Measurements from ENCODE around the gene PLPPR5.

The PLPPR5 gene

GRCh38 chr1:98967122-98967521 is 37.5 kb downstream of the PLPPR5 start:
- no peak for DNase-seq

- DNase-seq: no peak
Observed at GRCh38 chr1:98965394-98965793, 39.3 kb downstream of the PLPPR5 start.

DNA sequence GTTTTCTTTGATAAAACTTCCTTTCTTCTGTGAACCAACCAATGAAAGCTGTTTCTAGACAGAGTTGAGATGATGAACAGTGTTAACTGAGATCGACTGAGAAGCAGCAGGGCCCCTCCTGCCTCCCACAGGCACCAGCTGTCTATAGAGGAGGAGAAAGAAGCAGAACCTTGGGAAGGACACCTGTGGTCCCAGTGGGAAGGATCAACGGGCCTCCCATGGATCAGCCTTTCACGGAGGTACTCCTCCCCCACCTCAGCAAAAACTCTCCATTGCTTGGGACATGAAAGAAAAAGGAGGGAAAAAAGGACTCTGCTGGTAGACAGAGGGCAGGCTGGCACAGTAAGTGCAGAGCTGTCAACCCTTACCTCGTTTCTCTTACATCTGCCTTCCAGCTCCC is 40.5 kb downstream of the PLPPR5 start:
- DNase-seq: no peak

- no peak for DNase-seq
Observed at GRCh38 chr1:98963064-98963758, 41.5 kb downstream of the PLPPR5 start.

- DNase-seq: no peak
Observed at GRCh38 chr1:98962156-98962555, 42.5 kb downstream of the PLPPR5 start.

- DNase-seq: no peak
Observed at GRCh38 chr1:98949621-98950020, 55.0 kb downstream of the PLPPR5 start.

DNA sequence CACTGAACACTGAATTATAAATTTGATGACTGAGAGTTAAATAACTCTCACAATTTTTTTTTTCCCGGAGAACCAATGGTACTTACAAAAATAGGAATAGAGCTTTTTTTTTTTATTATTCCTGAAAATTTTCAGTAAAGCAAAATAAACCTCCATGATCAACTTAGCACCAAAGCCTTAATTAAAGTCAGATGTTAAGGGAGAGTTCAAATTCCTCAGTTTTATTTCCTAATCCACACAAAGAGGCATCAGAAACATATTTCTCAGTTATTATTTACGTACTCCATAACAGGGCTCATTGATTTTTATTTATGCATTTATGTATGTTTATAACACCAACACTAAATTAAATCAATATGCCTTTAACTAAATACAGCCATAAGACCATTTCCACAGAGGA is 55.5 kb downstream of the PLPPR5 start:
- no peak for DNase-seq

DNA sequence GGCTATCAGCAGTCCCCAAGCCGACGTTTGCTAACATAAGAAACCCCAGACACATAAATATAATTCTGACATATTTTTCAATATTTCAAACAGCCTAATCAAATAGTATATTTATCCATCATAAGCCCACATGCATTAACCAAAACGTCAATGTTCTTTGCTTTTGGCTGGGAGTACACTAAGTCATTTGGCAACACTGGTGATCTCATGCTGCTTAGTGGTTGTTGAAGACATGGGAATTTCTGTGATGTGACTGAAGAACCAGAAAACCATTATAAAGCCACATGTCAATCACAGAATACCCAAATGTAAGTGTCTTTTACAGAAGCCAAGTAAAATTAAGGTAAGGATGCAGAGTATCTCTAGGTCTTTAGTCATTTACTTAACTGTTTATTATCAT is 57.6 kb downstream of the PLPPR5 start:
- DNase-seq: no peak

DNA sequence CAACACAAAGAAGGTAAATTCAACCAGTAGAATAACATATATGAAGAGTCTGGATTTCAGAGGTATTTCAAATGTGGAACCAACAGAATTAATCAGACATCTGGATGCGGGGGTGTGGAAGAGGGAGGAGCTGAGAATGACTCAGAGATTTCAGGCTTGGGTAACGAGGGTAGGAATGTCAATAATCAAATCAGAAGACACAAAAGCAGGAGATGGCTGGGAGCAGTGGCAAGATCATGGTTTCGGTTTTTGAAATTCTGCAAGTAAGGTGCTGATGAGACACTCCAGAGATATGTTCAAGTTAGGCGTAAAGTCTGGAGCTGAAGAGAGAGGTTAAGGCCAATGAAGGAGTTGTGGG is 64.0 kb downstream of the PLPPR5 start:
- DNase-seq: peak; percentile 33

GRCh38 chr1:98940069-98940721 is 64.5 kb downstream of the PLPPR5 start:
- no peak for DNase-seq

DNA sequence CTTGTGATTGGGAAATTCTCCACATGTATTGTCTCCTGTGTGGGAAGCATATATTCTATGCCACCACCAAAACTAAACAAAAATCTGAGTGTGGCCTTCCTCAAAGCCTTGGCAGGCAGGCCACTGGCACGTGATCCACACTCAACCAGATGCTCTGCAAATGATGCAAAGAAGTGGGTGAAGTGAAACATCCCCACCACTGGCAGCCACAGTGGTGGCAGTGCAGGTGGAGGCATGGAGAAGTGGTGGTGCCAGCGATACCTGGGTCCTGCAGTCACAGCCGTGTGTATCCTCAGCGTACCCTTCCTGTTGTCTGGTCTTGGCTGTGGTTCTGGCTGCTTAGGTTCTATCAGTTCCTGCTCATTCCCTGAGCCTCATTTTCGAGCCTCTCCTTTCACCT is 65.2 kb downstream of the PLPPR5 start:
- DNase-seq: no peak

- DNase-seq: no peak
Observed at GRCh38 chr1:98937347-98937746, 67.3 kb downstream of the PLPPR5 start.

DNA sequence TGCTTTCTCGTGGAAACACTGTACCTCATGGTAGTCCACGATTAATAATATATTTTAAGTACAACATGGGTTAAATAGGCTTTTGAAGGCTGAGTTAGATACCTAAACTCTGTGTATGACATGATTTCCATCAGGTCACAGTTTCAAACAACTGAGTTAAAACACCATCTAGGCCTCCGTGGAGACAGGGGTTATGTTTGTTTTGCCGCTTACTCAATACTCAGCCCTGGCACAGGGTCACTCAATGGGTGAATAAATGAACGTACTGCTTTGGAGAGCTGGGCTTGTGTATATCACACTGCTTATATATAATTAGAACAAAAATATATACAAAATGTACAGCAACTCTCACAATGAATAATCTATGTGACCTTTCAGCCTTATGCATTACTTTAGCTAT is 72.5 kb downstream of the PLPPR5 start:
- DNase-seq: no peak

GRCh38 chr1:98931128-98931835 is 73.4 kb downstream of the PLPPR5 start:
- no peak for DNase-seq

DNA sequence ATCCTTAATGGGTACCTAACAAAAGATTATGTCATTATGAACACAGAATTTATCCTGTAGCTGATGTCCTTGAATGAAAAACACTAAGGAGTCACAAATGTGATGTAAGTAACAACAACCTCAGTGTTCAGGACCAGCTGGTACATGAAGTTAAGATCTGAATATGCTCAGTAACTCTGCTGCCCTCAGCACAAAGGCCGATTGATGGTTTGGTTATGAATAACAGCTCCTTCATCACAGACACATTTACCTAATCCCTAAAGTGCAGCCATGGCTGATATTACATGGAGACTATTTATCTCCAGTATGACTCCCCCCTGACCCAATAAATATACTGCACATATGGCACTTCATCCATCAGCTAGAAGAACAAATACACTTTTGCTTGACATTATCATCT is 75.2 kb downstream of the PLPPR5 start:
- DNase-seq: no peak

DNA sequence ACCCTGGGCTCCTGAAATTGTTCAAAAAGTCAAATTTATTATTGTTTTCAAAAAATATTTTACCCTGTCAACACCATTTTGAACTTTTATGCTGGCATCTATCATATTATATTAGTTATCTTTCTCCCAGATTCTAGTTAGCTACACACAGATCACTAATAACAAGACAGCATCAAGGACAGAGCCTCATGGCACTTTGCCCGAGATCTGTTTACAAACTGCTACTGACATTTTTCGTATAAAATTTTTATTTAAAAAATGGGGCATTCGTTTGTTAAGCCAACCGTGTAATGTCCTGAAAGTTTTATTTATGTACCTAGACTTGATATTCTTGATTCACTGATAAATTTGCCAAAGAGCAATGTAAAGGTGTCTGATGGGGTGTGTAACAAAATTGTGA is 78.1 kb downstream of the PLPPR5 start:
- DNase-seq: no peak

- DNase-seq: no peak
Observed at GRCh38 chr1:98924977-98925376, 79.7 kb downstream of the PLPPR5 start.

DNA sequence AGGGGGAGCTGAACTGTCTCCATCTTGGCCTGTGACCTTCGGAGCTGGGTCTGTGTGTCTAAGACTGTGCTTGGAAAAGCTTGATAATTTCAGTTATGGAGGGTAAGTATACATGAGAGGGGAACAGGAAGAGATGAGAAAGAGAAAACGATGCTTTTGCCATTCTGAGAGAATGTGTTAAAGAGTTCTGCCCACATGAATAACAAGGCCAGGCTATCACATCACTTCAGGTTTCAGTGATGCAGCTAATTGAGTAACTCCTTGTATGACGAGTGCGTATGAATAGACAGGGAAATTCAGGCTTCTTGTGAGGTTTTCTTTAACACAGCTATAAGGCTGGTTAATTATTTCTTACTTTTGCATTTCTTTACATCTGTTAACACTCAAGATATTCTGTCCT is 81.0 kb downstream of the PLPPR5 start:
- DNase-seq: no peak

- DNase-seq: no peak
Observed at GRCh38 chr1:98921817-98922216, 82.8 kb downstream of the PLPPR5 start.

DNA sequence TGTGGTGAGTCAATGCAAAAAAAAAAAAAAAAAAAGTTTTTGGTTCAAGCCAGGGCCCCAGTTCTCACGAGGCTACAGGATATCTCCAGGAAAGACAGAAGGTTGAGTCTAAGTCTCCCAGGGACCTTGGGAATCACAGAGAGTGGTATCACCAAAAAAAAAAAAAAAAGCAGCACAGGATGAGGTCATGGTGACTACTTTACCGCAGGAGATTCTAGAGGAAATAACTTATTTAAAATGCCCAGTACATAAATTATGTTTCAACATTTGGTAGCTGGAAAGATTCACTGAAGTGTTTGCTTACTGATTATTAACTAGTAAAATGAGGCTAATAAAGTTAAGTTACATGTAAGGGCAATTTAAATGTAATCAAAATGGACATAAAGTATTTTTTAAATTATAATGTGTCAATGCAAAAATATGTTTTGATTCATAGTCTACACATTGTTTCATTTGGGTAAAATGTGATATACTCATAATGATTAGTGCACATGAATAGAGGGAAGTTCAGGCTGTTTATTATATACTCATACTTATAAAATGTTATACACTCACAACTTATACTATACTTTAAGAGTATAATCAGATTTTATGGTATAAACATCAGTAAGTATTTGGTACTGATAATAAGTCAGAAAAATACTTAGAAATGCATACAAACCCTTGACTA is 84.1 kb downstream of the PLPPR5 start:
- DNase-seq: no peak

DNA sequence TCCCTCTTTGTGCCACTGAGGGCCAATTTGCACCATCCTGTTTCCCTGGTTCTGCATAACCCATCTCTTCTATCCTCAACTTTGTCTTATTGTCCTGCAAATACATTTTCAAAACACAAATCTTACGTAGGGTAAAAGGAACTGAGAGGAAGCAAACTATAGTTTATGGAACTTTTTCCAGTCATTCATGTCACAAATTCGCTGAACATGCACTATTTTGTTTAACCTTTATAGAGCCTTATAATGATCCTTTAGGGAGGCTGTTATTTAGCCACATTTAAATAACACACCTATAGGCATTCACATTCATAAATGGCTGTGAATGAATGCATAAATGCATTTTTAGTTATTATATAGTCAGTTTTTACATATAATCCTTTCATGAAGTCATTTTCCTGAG is 85.0 kb downstream of the PLPPR5 start:
- DNase-seq: no peak

DNA sequence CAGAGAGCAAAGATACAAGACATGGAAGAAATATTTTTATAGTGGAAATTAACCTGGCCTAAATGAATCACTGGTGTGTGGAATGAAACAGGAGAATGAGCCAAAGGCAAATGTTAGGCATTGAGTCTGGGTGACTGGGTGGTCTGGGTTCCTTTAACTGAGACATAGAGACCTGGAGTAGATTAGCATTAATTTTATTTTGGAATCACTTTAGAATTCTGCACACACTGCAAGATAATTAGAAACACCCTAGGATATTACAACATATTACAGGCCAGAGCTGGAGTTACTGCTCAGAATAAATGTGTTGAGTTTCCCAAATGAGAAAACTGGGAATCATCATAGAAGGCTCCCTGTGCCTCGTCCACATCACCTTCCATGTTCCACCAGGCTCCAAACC is 85.5 kb downstream of the PLPPR5 start:
- no peak for DNase-seq

DNA sequence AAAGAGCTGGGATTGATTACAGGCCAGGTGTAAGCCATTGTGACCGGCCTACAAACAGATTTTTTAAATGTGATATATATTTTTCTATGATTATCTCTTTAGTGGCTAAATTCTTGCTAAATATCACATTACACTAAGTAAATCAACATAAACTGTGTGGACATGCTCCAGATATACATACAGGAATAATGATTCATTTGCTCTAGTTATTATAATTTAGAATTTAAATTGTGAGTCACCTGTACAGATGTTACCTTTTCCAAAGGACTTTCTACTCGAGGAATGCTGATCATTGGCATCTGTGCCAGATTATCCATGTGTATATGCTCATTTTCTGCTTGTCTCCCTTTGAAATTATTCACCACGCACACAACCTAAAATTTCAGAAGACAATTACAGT is 90.1 kb downstream of the PLPPR5 start:
- no peak for DNase-seq

DNA sequence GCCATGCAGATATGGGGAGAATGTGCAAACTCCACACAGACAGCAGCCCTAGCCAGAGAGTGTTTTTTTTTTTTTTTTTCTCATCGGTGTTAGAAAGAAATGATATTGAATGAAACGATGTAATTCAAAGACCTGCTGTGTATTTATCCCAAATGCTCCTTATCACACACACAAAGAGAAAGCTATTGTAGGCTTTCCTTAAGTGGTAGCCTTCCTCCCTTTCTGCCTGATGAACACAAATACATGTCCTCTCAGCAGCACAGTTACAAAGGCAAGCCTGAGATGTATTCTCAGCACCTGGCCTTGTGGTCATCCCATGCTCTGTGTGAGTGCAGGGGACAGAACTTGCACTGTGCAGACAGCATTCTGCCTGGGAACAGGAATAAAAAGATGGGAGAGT is 93.8 kb downstream of the PLPPR5 start:
- DNase-seq: no peak

Measured in stimulated activated CD4-positive, alpha-beta T cell treated with anti-CD3 and anti-CD28 coated beads, Interleukin-15, amount 100 ng/mL, for 24 hours (primary cell).